HL-60 (cell line): Measurements from ENCODE around the gene BPTF.

Experiments used
- DNase-seq, 2 experiments: peaks; one replicate each; pipeline ENCODE4 v3.0.0-alpha.2; 2010 to 2020; ENCODE audit warnings: low read depth in 1 of 2, low spot score in 1 of 2
- H3K27ac ChIP-seq: fragments of 250-450 bp; sonication (Bioruptor Pico); replicated peaks from 2 replicates; pipeline ENCODE4 v1.5.1; 2020; ENCODE audit warnings: mild to moderate bottlenecking, moderate library complexity
- H3K27me3 ChIP-seq: fragments of 250-450 bp; sonication (Bioruptor Pico); 2 replicates; pipeline ENCODE4 v1.5.1; 2021; ENCODE audit warnings: mild to moderate bottlenecking, moderate library complexity; ENCODE audit not compliant: insufficient read depth, poor library complexity, severe bottlenecking
- H3K4me3 ChIP-seq: replicated peaks from 2 replicates; pipeline ENCODE4 v1.5.1; 2011; ENCODE audit warnings: mild to moderate bottlenecking, control low read depth, low read length; ENCODE audit not compliant: insufficient read depth
- CTCF ChIP-seq: IDR thresholded peaks from one replicate; pipeline ENCODE4 v1.5.1; 2011; ENCODE audit warnings: low read length, control low read depth, inconsistent platforms; ENCODE audit not compliant: insufficient read depth
- GABPA ChIP-seq: IDR thresholded peaks from 2 replicates; pipeline ENCODE4 v1.6.1; 2012; ENCODE audit warnings: low read depth
- POLR2AphosphoS5 ChIP-seq: IDR thresholded peaks from 2 replicates; pipeline ENCODE4 v1.6.1; 2012; ENCODE audit warnings: low read depth
- REST ChIP-seq: IDR thresholded peaks from 2 replicates; pipeline ENCODE4 v1.6.1; 2012; ENCODE audit warnings: low read depth; ENCODE audit not compliant: insufficient replicate concordance
- SPI1 ChIP-seq: IDR thresholded peaks from 2 replicates; pipeline ENCODE4 v1.6.1; 2012; ENCODE audit warnings: low read depth, mild to moderate bottlenecking, borderline replicate concordance

Gene BPTF

DNA sequence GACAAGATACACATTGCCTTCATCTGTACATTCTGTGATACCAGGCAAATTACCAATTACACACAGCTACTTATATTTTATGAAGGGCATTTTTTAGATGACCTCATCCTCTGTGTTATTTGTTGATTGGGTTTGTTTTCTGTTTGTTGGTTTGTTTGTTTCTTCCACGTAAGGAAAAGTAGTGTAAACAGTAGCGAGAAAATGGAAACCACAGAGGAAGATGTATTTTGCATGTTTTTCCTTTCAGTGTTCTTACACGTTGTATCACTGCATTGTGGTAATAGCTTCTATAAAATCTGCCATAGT, 158.0 kb downstream of the BPTF start:
- TF ChIP-seq POLR2AphosphoS5, result no peak
- no peak for TF ChIP-seq SPI1
- TF ChIP-seq CTCF, result no peak
- TF ChIP-seq REST, result no peak
- no peak for TF ChIP-seq GABPA
- DNase-seq, result no peak
- Histone ChIP-seq H3K27me3 (no peaks in the 10 kb centered on the region), H3K27ac (no peak overlapping the region), H3K4me3 (no peak overlapping the region)

DNA sequence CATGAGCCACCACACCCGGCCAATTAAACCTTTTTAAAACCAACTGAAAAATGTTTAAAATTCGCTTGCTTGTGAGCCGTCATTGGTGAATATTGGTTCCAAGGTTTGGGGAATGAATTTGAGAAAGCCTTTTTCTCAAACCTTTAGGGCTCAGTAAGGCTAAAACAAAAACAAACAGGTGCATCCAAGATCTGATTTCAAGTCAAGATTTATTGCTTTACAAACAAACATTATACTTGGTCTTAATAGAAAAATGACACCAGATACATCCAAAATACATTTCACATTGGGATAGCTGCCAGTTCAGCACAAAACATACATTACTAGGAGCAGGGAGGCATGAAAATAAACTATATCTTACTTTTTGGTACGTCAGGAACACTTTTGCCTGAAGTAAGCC, 165.6 kb downstream of the BPTF start:
- H3K27ac ChIP-seq, result no peak overlapping the region
- TF ChIP-seq GABPA, result no peak
- no peak for TF ChIP-seq CTCF
- TF ChIP-seq SPI1, result no peak
- no peak for TF ChIP-seq POLR2AphosphoS5
- TF ChIP-seq REST, result no peak
- DNase-seq, result no peak
- H3K27me3 ChIP-seq, result peaks cover 3% of the 10 kb centered on the region
- H3K4me3 ChIP-seq, result no peak overlapping the region

- H3K4me3 ChIP-seq, result peak overlapping the region; percentile 68
- H3K27me3 ChIP-seq, result peaks cover 3% of the 10 kb centered on the region
- H3K27ac ChIP-seq, result peak overlapping the region; percentile 67
- TF ChIP-seq GABPA (no peak), SPI1 (no peak)
- no peak for DNase-seq
These were observed 167.3 kb downstream of the BPTF start for GRCh38 chr17:67992548-67993152.

DNA sequence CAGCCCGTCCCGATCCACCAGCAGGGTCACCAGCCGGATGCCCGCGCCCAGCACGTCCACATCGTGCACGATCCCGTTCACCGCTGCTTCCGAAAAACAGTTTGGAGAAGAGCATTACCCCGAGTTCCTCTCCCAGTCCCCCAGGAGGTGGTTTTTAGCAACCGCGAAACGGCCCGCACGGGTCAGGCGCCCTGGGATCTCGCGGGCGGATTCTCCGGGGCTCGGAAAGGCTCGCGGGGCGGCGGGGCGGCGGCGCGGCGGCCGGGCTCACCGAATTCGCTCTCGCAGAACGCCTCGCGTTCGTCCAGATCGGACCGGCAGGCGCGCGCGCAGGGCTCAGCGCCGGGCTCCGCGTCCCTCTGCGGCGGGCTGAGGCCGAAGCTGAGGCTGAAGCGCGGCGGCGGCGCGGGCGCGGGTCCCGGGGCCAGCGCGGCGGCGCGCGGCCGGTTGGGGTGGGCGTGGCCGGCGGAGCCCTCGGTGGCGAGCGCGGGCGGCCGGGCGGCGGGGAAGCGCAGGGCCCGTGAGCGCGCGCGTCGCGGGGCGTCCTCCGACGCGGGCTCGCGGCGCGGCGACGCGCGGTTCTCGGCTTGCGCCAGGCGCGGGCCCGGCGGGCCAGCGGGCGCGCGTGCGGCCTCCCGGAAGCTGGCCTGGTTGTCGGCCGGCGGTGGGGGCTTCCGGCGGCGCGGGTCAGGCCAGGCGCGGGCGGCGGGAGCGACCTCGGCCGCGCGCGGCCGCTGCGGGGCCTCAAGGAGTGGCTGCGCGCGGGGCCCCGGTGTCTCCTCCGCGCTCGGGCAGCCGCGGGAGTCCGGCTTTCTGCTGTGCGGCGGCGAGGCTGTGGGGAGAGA, 168.1 kb downstream of the BPTF start:
- peak; percentile 56 to 81 for DNase-seq
- TF ChIP-seq POLR2AphosphoS5 (peak; percentile 24), SPI1 (peak; percentile 62; the same call in 1 of the 2 replicates), CTCF (no peak)

More for the DNA sequence above, 168.1 kb downstream of the BPTF start:
- H3K4me3 ChIP-seq, result peak overlapping the region; percentile 69
- H3K27ac ChIP-seq, result peak overlapping the region; percentile 90
- peaks cover 3% of the 10 kb centered on the region for H3K27me3 ChIP-seq
